Body of pancreas (tissue), 4 donors: ENCODE results near the gene NAIF1.

Experiments
- POLR2A ChIP-seq, 3 donors: fragments of 450-650 bp; IDR thresholded peaks; one replicate each; pipeline ENCODE4 v1.6.1; 2016; ENCODE audit warnings: antibody characterized with exemption in 3 of 3, mild to moderate bottlenecking in 2 of 3
- TF ChIP-seq, protein P1 (sequence below), 7 experiments: fragments of 450-650 bp in 4 of 7; fragments of 200-600 bp in 3 of 7; sonication (generic) in 3 of 7; IDR thresholded peaks; one replicate each; pipeline ENCODE4 v1.5.1; 2016 to 2019; ENCODE audit warnings: antibody characterized with exemption in 7 of 7

DNA sequence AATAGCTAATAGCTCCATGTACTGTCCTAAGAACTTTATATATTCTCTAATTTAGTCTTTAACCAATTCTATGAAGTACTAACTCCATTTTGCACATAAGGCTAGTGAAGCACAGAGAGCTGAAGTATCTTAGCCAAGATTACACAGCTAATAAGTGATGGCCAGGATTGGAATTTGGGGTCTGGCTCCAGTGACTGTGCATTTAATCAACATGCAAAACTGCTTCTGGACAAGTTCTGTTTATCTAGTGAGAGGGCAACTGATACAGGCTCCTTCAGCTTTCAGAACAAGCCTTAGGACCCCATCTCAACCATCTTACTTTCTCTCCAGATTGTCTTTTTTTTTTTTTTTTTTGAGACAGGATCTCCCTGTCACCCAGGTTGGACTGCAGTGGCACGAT, 22.2 kb upstream of the NAIF1 start:
- TF ChIP-seq, protein P1, sequence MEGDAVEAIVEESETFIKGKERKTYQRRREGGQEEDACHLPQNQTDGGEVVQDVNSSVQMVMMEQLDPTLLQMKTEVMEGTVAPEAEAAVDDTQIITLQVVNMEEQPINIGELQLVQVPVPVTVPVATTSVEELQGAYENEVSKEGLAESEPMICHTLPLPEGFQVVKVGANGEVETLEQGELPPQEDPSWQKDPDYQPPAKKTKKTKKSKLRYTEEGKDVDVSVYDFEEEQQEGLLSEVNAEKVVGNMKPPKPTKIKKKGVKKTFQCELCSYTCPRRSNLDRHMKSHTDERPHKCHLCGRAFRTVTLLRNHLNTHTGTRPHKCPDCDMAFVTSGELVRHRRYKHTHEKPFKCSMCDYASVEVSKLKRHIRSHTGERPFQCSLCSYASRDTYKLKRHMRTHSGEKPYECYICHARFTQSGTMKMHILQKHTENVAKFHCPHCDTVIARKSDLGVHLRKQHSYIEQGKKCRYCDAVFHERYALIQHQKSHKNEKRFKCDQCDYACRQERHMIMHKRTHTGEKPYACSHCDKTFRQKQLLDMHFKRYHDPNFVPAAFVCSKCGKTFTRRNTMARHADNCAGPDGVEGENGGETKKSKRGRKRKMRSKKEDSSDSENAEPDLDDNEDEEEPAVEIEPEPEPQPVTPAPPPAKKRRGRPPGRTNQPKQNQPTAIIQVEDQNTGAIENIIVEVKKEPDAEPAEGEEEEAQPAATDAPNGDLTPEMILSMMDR (IDR thresholded peaks at IDR 0.05) = no peak
- TF ChIP-seq POLR2A (IDR thresholded peaks at IDR 0.05) = no peak
